ENCODE data around the gene AMBP.

DNA sequence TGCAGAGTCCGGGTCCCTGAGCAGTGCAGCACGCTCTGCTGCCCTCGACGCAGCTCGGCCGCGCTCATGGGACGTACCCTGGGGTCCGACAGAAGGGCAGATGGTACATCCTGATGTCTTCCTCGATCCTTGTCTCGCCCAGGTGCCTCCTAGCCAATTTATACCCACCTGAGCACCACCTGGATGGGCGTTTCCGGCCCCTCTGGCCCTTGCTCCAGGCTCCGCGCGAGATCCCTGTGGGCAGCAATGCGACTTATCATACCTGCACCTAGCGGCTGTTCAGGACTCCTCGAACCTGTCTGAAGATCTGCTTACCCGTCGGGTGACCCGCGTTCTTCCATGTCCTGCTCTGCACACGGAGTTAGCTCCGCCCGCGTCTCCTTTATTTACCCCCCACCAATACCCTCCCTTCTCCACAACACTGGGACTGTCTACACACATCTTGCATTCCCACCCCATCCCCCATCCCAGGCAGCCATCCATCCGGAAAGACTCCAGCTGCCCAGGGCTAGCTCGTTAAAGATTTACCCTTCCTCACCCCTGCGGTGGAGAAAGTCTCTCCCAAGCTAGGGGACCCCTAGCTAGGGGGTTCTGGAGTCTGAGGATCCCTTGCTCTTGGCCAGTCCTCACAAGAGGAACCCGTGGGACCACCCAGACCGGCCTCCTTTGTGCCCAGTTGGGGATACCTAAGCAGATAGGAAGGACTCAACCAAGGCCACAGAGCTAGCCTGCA is 21.0 kb upstream of the AMBP start, which contains the start of gene KIF12:
- TF ChIP-seq, protein P1, sequence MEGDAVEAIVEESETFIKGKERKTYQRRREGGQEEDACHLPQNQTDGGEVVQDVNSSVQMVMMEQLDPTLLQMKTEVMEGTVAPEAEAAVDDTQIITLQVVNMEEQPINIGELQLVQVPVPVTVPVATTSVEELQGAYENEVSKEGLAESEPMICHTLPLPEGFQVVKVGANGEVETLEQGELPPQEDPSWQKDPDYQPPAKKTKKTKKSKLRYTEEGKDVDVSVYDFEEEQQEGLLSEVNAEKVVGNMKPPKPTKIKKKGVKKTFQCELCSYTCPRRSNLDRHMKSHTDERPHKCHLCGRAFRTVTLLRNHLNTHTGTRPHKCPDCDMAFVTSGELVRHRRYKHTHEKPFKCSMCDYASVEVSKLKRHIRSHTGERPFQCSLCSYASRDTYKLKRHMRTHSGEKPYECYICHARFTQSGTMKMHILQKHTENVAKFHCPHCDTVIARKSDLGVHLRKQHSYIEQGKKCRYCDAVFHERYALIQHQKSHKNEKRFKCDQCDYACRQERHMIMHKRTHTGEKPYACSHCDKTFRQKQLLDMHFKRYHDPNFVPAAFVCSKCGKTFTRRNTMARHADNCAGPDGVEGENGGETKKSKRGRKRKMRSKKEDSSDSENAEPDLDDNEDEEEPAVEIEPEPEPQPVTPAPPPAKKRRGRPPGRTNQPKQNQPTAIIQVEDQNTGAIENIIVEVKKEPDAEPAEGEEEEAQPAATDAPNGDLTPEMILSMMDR (IDR thresholded peaks at IDR 0.05) = no peak
- TF ChIP-seq EZH2 (IDR thresholded peaks at IDR 0.05) = peak; percentile 14

All from neural progenitor cell (in vitro differentiated cells).